Epithelial cell of proximal tubule (primary cell): ENCODE results near the gene KIF21B. TPM values are rescaled to one million over a fixed set of nuclear protein-coding genes. Genes with fewer than 3 reads are reported as not detected.
A peak's percentile ranks its signal among the peaks of the same experiment; 100 is the strongest.

Experiments
- DNase-seq: peaks from one replicate; pipeline ENCODE4 v3.0.0-alpha.2; 2011; ENCODE audit warnings: low read depth
- H3K4me3 ChIP-seq: 2 replicates; pipeline ENCODE4 v1.5.1; 2011; ENCODE audit warnings: low read depth, mild to moderate bottlenecking, low read length
- CTCF ChIP-seq: conservative IDR thresholded peaks from 2 replicates; pipeline ENCODE4 v1.5.1; 2012; ENCODE audit warnings: low read depth, mild to moderate bottlenecking, low read length
- total RNA-seq: library from RNA; depleted of rRNA; stranded (reverse); fragments of >200 nt; gene quantifications from 2 replicates; pipeline ENCODE4 v1.2.3, GENCODE V29; 2015

Gene KIF21B
- total RNA-seq, 1 donor from 2014 or later = 13.3 TPM

- no peak overlapping the region for H3K4me3 ChIP-seq
- DNase-seq = no peak
These were observed 2.5 kb downstream of the KIF21B start for GRCh38 chr1:201020721-201021629.

GRCh38 chr1:201020040-201020591 is 3.4 kb downstream of the KIF21B start:
- no peak for DNase-seq
- no peak overlapping the region for H3K4me3 ChIP-seq
- no peak for TF ChIP-seq CTCF

More at GRCh38 chr1:201020721-201021629, 2.5 kb downstream of the KIF21B start:
- TF ChIP-seq CTCF = peak; percentile 49

GRCh38 chr1:201019321-201019977 is 4.1 kb downstream of the KIF21B start:
- no peak overlapping the region for H3K4me3 ChIP-seq
- DNase-seq = no peak
- no peak for TF ChIP-seq CTCF

GRCh38 chr1:201017828-201018163 is 5.7 kb downstream of the KIF21B start:
- H3K4me3 ChIP-seq = no peak overlapping the region
- no peak for DNase-seq
- TF ChIP-seq CTCF = no peak

GRCh38 chr1:201016943-201017827 is 6.3 kb downstream of the KIF21B start:
- H3K4me3 ChIP-seq = no peak overlapping the region
- no peak for TF ChIP-seq CTCF
- no peak for DNase-seq

GRCh38 chr1:201016211-201016651 is 7.3 kb downstream of the KIF21B start:
- H3K4me3 ChIP-seq = no peak overlapping the region
- no peak for DNase-seq
- no peak for TF ChIP-seq CTCF
